Measurements from ENCODE around the gene FOXC1. TPM values are rescaled to one million over a fixed set of nuclear protein-coding genes. Genes with fewer than 3 reads are reported as not detected.

Gene FOXC1
- total RNA-seq, 2 donors from 2014 or later = 7.1 to 10.1 TPM

- peaks cover 31% of the 10 kb centered on the region for H3K4me1 Mint-ChIP-seq
- H3K4me3 ChIP-seq (ENCODE audit: low read length) = no peak overlapping the region
- WGBS, 2 experiments (ENCODE audit: insufficient coverage in 1 of 2, insufficient read length in 1 of 2) = 65% methylated on average over 11 to 16 of the region's 16 CpGs
- peaks cover 16% of the 10 kb centered on the region for H3K4me1 ChIP-seq (ENCODE audit: control insufficient read depth, insufficient read depth, low read length)
- H3K36me3 Mint-ChIP-seq (ENCODE audit: low read depth) = no peaks in the 10 kb centered on the region
- H3K9ac ChIP-seq (ENCODE audit: extremely low read depth, low read length, poor library complexity, severe bottlenecking) = no peak overlapping the region
- DNase-seq = peak; percentile 78
- H3K9me3 ChIP-seq (ENCODE audit: control insufficient read depth, low read length) = peaks cover 6% of the 10 kb centered on the region
- H3K27ac Mint-ChIP-seq = peak overlapping the region; percentile 87
- no peak overlapping the region for H3K4me3 Mint-ChIP-seq
- no peaks in the 10 kb centered on the region for H3K36me3 ChIP-seq (ENCODE audit: control insufficient read depth, insufficient read depth, low read length)
- H3K27me3 ChIP-seq (ENCODE audit: control insufficient read depth, insufficient read depth, low read length, poor library complexity, severe bottlenecking) = no peaks in the 10 kb centered on the region
- peaks cover 18% of the 10 kb centered on the region for H3K27me3 Mint-ChIP-seq (ENCODE audit: insufficient read depth)
- peak overlapping the region; percentile 67 for H3K27ac ChIP-seq (ENCODE audit: low read depth, low read length)
- peaks cover 9% of the 10 kb centered on the region for H3K9me3 Mint-ChIP-seq
- TF ChIP-seq, protein P1, sequence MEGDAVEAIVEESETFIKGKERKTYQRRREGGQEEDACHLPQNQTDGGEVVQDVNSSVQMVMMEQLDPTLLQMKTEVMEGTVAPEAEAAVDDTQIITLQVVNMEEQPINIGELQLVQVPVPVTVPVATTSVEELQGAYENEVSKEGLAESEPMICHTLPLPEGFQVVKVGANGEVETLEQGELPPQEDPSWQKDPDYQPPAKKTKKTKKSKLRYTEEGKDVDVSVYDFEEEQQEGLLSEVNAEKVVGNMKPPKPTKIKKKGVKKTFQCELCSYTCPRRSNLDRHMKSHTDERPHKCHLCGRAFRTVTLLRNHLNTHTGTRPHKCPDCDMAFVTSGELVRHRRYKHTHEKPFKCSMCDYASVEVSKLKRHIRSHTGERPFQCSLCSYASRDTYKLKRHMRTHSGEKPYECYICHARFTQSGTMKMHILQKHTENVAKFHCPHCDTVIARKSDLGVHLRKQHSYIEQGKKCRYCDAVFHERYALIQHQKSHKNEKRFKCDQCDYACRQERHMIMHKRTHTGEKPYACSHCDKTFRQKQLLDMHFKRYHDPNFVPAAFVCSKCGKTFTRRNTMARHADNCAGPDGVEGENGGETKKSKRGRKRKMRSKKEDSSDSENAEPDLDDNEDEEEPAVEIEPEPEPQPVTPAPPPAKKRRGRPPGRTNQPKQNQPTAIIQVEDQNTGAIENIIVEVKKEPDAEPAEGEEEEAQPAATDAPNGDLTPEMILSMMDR (conservative IDR thresholded peaks at IDR 0.05) = no peak
Observed at GRCh38 chr6:1575210-1576041, 34.3 kb upstream of the FOXC1 start.

DNA sequence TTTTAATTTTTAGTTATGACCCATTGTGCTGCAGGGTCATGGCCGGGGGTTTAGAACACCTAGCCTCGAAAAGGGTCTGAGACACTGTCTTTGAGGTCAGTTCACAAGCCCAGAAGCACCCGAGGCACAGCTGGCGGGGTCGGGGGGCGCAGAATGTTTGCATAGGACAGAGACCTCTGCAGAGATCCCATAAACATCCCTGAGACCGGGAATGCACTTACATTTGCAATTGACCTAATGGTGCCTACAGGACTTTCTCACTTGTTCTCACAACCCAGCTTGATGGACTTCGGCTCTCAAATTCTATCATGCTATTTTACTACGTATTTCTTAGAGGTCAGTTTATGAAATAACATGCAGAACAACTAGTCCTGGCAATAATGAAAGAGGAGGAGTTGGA, 33.5 kb upstream of the FOXC1 start:
- TF ChIP-seq, protein P1 (conservative IDR thresholded peaks at IDR 0.05) = no peak
- no peak for DNase-seq
- Histone ChIP-seq H3K36me3 (ENCODE audit: control insufficient read depth, insufficient read depth, low read length) (no peaks in the 10 kb centered on the region), H3K9ac (ENCODE audit: extremely low read depth, low read length, poor library complexity, severe bottlenecking) (no peak overlapping the region), H3K27ac (ENCODE audit: low read depth, low read length) (no peak overlapping the region), H3K27me3 (ENCODE audit: control insufficient read depth, insufficient read depth, low read length, poor library complexity, severe bottlenecking) (no peaks in the 10 kb centered on the region), H3K4me3 (ENCODE audit: low read length) (no peak overlapping the region), H3K9me3 (ENCODE audit: control insufficient read depth, low read length) (no peaks in the 10 kb centered on the region), H3K4me1 (ENCODE audit: control insufficient read depth, insufficient read depth, low read length) (peaks cover 19% of the 10 kb centered on the region)
- Mint-ChIP-seq H3K4me1 (peaks cover 31% of the 10 kb centered on the region), H3K27me3 (ENCODE audit: insufficient read depth) (peaks cover 18% of the 10 kb centered on the region), H3K4me3 (no peak overlapping the region), H3K27ac (no peak overlapping the region), H3K9me3 (peaks cover 2% of the 10 kb centered on the region), H3K36me3 (ENCODE audit: low read depth) (no peaks in the 10 kb centered on the region)
- 61 to 89% methylated on average over 4 to 9 of the region's 9 CpGs for WGBS, 2 experiments (ENCODE audit: insufficient coverage in 1 of 2, insufficient read length in 1 of 2)

DNA sequence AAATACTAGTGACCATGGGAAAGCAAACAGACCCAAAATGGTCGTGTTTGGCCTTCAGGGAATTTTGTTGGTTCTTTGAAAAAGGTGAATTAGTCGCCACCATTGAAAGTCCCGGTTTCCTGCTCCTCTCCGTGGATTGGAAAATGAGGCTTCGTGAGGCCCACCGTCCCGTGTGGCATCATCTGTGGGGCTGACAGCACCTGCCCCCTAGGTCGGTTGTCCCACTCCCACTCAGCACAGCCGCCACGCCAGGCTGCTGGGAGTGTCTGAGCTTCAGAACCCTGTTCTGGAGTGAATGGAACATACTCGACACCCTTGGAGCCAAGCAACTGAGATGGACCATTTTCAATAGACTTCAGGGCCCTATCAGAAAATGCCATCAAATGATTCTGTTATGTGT, 33.0 kb upstream of the FOXC1 start:
- no peak overlapping the region for H3K4me3 ChIP-seq (ENCODE audit: low read length)
- Mint-ChIP-seq H3K27me3 (ENCODE audit: insufficient read depth) (peaks cover 23% of the 10 kb centered on the region), H3K9me3 (no peaks in the 10 kb centered on the region), H3K4me3 (no peak overlapping the region), H3K36me3 (ENCODE audit: low read depth) (no peaks in the 10 kb centered on the region), H3K27ac (no peak overlapping the region), H3K4me1 (peaks cover 31% of the 10 kb centered on the region)
- no peak overlapping the region for H3K27ac ChIP-seq (ENCODE audit: low read depth, low read length)
- TF ChIP-seq, protein P1 (conservative IDR thresholded peaks at IDR 0.05) = no peak
- no peak for DNase-seq
- peaks cover 19% of the 10 kb centered on the region for H3K4me1 ChIP-seq (ENCODE audit: control insufficient read depth, insufficient read depth, low read length)
- H3K9me3 ChIP-seq (ENCODE audit: control insufficient read depth, low read length) = no peaks in the 10 kb centered on the region
- WGBS, 2 experiments (ENCODE audit: insufficient coverage in 1 of 2, insufficient read length in 1 of 2) = 92 to 94% methylated on average over 8 to 11 of the region's 11 CpGs
- H3K27me3 ChIP-seq (ENCODE audit: control insufficient read depth, insufficient read depth, low read length, poor library complexity, severe bottlenecking) = no peaks in the 10 kb centered on the region
- no peak overlapping the region for H3K9ac ChIP-seq (ENCODE audit: extremely low read depth, low read length, poor library complexity, severe bottlenecking)
- H3K36me3 ChIP-seq (ENCODE audit: control insufficient read depth, insufficient read depth, low read length) = no peaks in the 10 kb centered on the region

Data from endodermal cell (in vitro differentiated cells).